K562 (cell line): Measurements from ENCODE around the gene PON1. TPM values are rescaled to one million over a fixed set of nuclear protein-coding genes. Genes with fewer than 3 reads are reported as not detected.

ENCODE experiments used
- ATAC-seq: fragments of 200-7000 bp; cut with Tn5 transposase; 3 replicates; pipeline ENCODE4 v1.9.1; 2020; ENCODE audit warnings: moderate library complexity
- BruUV-seq: library from RNA; stranded (reverse); fragments of 400-500 nt; replicated peaks from 2 replicates; lab custom pipeline; 2021; lab: Mats Ljungman, UMichigan
- CTCF ChIA-PET: fragments of 300-600 bp; formaldehyde crosslinking; extraction: SDS; loops from one replicate; lab custom pipeline; 2021; ENCODE audit warnings: low intra/inter-chr PET ratio; lab: Yijun Ruan, JAX
- POLR2A ChIA-PET: fragments of 300-600, 350-650 bp; sonication (Branson Sonifier 250); formaldehyde crosslinking; extraction: SDS; loops from one replicate; lab custom pipeline; 2021; ENCODE audit warnings: antibody characterized with exemption, inconsistent platforms; lab: Yijun Ruan, JAX
- DNase-seq, 4 experiments: peaks; one replicate each; pipeline versions ENCODE4 v3.0.0 to v3.0.0-alpha.2; 2011 to 2018; ENCODE audit warnings: low spot score in 3 of 4, mixed read lengths in 3 of 4; ENCODE audit errors: extremely low read depth in 1 of 4
- FAIRE-seq: peaks from 2 replicates; lab custom pipeline; 2011; peaks lifted over from hg19 to GRCh38; lab: Jason Lieb, UNC
- H2AFZ ChIP-seq: 2 replicates; pipeline ENCODE4 v1.6.0; 2011; ENCODE audit warnings: low read depth, low read length, control low read depth, inconsistent platforms
- H3K27ac ChIP-seq: fragments of 200-600 bp; 3 replicates; pipeline ENCODE4 v1.8.0; 2011; ENCODE audit warnings: low read depth, mild to moderate bottlenecking, control low read depth, inconsistent platforms, low read length, moderate library complexity, mixed read lengths; ENCODE audit errors: extremely low read depth
- H3K27me3 ChIP-seq, 2 experiments: fragments of 300-600 bp in 1 of 2; 2 replicates in 1 of 2; 3 replicates in 1 of 2; pipeline versions ENCODE4 v1.6.0 to v1.8.0; 2011; ENCODE audit warnings: inconsistent platforms in 2 of 2, low read length in 2 of 2, mild to moderate bottlenecking in 1 of 2, mixed read lengths in 1 of 2, moderate library complexity in 1 of 2; ENCODE audit not compliant: control insufficient read depth in 2 of 2, insufficient read depth in 2 of 2
- H3K36me3 ChIP-seq: fragments of 300-600 bp; 3 replicates; pipeline ENCODE4 v1.8.0; 2011; ENCODE audit warnings: mild to moderate bottlenecking, low read length, inconsistent platforms; ENCODE audit not compliant: control insufficient read depth, insufficient read depth
- H3K4me1 ChIP-seq, 2 experiments: fragments of 200-600 bp in 1 of 2; replicated peaks in 1 of 2; 2 replicates in 1 of 2; 3 replicates in 1 of 2; pipeline versions ENCODE4 v1.5.1 to v1.8.0; 2011; ENCODE audit warnings: inconsistent platforms in 2 of 2, low read length in 2 of 2, mild to moderate bottlenecking in 1 of 2, mixed read lengths in 1 of 2, moderate library complexity in 1 of 2; ENCODE audit not compliant: control insufficient read depth in 2 of 2, insufficient read depth in 2 of 2
- H3K4me2 ChIP-seq: 2 replicates; pipeline ENCODE4 v1.6.1; 2011; ENCODE audit warnings: low read length, control low read depth, inconsistent platforms, mixed read lengths; ENCODE audit not compliant: insufficient read depth
- H3K4me3 ChIP-seq: fragments of 200-600 bp; sonication (generic), shearing (Covaris generic); 2 replicates; pipeline ENCODE4 v1.5.1; 2016; ENCODE audit warnings: control low read depth, inconsistent platforms
- H3K79me2 ChIP-seq: fragments of 200-600 bp; 3 replicates; pipeline ENCODE4 v1.8.0; 2011; ENCODE audit warnings: low read length, inconsistent platforms; ENCODE audit not compliant: control insufficient read depth, insufficient read depth
- H3K9ac ChIP-seq, 2 experiments: 2 replicates each; pipeline versions ENCODE4 v1.6.0 to v1.6.1; 2011; ENCODE audit warnings: low read depth in 2 of 2, low read length in 2 of 2, control low read depth in 1 of 2, inconsistent platforms in 1 of 2, mild to moderate bottlenecking in 1 of 2, mixed read lengths in 1 of 2; ENCODE audit not compliant: insufficient read depth in 1 of 2
- H3K9me1 ChIP-seq: one replicate; pipeline ENCODE4 v1.6.0; 2011; ENCODE audit warnings: inconsistent platforms, mild to moderate bottlenecking, low read length, moderate library complexity; ENCODE audit not compliant: control insufficient read depth, insufficient read depth
- H3K9me3 ChIP-seq: replicated peaks from 2 replicates; pipeline ENCODE4 v1.5.1; 2011; ENCODE audit warnings: low read depth, low read length, inconsistent platforms; ENCODE audit not compliant: control insufficient read depth, insufficient read depth
- H4K20me1 ChIP-seq: replicated peaks from 2 replicates; pipeline ENCODE4 v1.6.1; 2011; ENCODE audit warnings: low read length, inconsistent platforms, mixed read lengths; ENCODE audit not compliant: control insufficient read depth, insufficient read depth
- DIDO1 ChIP-seq: fragments of 450-650 bp; IDR thresholded peaks from 2 replicates; pipeline ENCODE4 v1.6.1; 2016; ENCODE audit warnings: low read depth, missing biosample characterization, missing genetic modification characterization
- HNRNPUL1 ChIP-seq: fragments of 200-400 bp; formaldehyde crosslinking; IDR thresholded peaks from 2 replicates; pipeline ENCODE4 v1.6.1; 2017; ENCODE audit warnings: low read length
- HSF4 ChIP-seq: fragments of 250-450 bp; sonication (Bioruptor Pico); IDR thresholded peaks from 2 replicates; pipeline ENCODE4 v2.1.2; 2022; ENCODE audit warnings: mild to moderate bottlenecking, moderate library complexity, borderline replicate concordance
- MTA1 ChIP-seq: fragments of 450-650 bp; IDR thresholded peaks from 2 replicates; pipeline ENCODE4 v1.6.1; 2017; ENCODE audit warnings: borderline replicate concordance
- NR4A1 ChIP-seq, 2 experiments: fragments of 250-450 bp in 1 of 2; fragments of 450-650 bp in 1 of 2; sonication (Bioruptor Pico) in 1 of 2; IDR thresholded peaks; 2 replicates each; pipeline versions ENCODE4 v1.4.0 to v1.6.1; 2016 to 2020; ENCODE audit warnings: mild to moderate bottlenecking in 2 of 2, missing compliant biosample characterization in 1 of 2, missing genetic modification characterization in 1 of 2, moderate library complexity in 1 of 2
- PHTF2 ChIP-seq: fragments of 250-450 bp; sonication (Bioruptor Pico); IDR thresholded peaks from 2 replicates; pipeline ENCODE4 v1.5.0; 2021; ENCODE audit warnings: mild to moderate bottlenecking
- PTRF ChIP-seq: fragments of 450-650 bp; IDR thresholded peaks from 2 replicates; pipeline ENCODE4 v1.6.1; 2016; ENCODE audit warnings: mild to moderate bottlenecking, missing genetic modification characterization, missing compliant biosample characterization
- ZFP30 ChIP-seq: fragments of 250-450 bp; sonication (Bioruptor Pico); IDR thresholded peaks from 2 replicates; pipeline ENCODE4 v1.8.0; 2022; ENCODE audit warnings: moderate library complexity, mild to moderate bottlenecking, inconsistent platforms, borderline replicate concordance
- ZNF197 ChIP-seq: fragments of 200-800 bp; sonication (Bioruptor generic); IDR thresholded peaks from 2 replicates; pipeline ENCODE4 v1.6.1; 2016; ENCODE audit warnings: low read depth, missing genetic modification characterization, missing compliant biosample characterization
- ZNF507 ChIP-seq: conservative IDR thresholded peaks from 2 replicates; pipeline ENCODE4 v1.6.1; 2017; ENCODE audit warnings: missing genetic modification characterization, missing compliant biosample characterization
- in situ Hi-C: fragments of 300-500 bp; cut with MboI; formaldehyde crosslinking; loops from 4 replicates; pipeline ENCODE4 v1.15.0; 2018; ENCODE audit warnings: inconsistent platforms, mixed read lengths
- intact Hi-C: fragments of 100-400 bp; cut with micrococcal nuclease; formaldehyde crosslinking; loops from 2 replicates; pipeline ENCODE4 v1.14.2; 2022
- polyA plus RNA-seq, 8 experiments: library from polyadenylated mRNA; depleted of rRNA in 4 of 8; stranded (reverse) in 5 of 8; unstranded in 3 of 8; fragments of >200 nt; fragmentation: Nextera tagmentation in 2 of 8; fragmentation: Illumina TruSeq in 1 of 8; extraction: Ambion mirVana in 2 of 8; extraction: Trizol in 1 of 8; gene quantifications; 2 replicates each; pipeline versions ENCODE4 v1.2.1 to v1.2.3, GENCODE V29; 2011 to 2014; ENCODE audit warnings: inconsistent platforms in 1 of 8, missing spikeins in 1 of 8
- total RNA-seq, 7 experiments: library from RNA; depleted of rRNA in 6 of 7; stranded (reverse); fragments of >200 nt in 6 of 7; fragmentation: Illumina TruSeq in 2 of 7; extraction: Trizol in 2 of 7; gene quantifications; 2 replicates each; pipeline versions ENCODE4 v1.2.1 to v1.2.3, GENCODE V29; 2011 to 2021; ENCODE audit warnings: low replicate concordance in 1 of 7
- TF ChIP-seq, protein P1 (sequence below): fragments of 450-650 bp; IDR thresholded peaks from 2 replicates; pipeline ENCODE4 v1.6.1; 2017; ENCODE audit warnings: antibody characterized with exemption, mild to moderate bottlenecking

Gene PON1
- total and polyA plus RNA-seq, 9 of the 15 experiments (the other 6 are each of a cell fraction or from before 2014, with no cell fraction given): not detected

GRCh38 chr7:95295397-95295796 is 28.9 kb downstream of the PON1 start:
- no TSS peak for BruUV-seq
- Histone ChIP-seq H3K79me2 (no peaks in the 10 kb centered on the region), H3K36me3 (no peaks in the 10 kb centered on the region), H2AFZ (no peak overlapping the region), H3K9ac (no peak overlapping the region), H3K4me2 (no peak overlapping the region), H3K4me1 (no peaks in the 10 kb centered on the region), H4K20me1 (no peaks in the 10 kb centered on the region), H3K27ac (no peak overlapping the region), H3K9me1 (no peaks in the 10 kb centered on the region), H3K4me3 (no peak overlapping the region), H3K27me3 (no peaks in the 10 kb centered on the region), H3K9me3 (no peaks in the 10 kb centered on the region)
- DNase-seq (no peak), FAIRE-seq (no peak), ATAC-seq (no peak)
- intact Hi-C loops (no loop called here), in situ Hi-C loops (no loop called here)
- ChIA-PET CTCF (no interaction called here), POLR2A (no interaction called here)
- no peak for TF ChIP-seq NR4A1 (CRISPR knock-in tag; IDR thresholded peaks at IDR 0.05)
- no peak for TF ChIP-seq NR4A1 (tag; IDR thresholded peaks at IDR 0.05)
- TF ChIP-seq ZNF197: no peak
- no peak for TF ChIP-seq DIDO1 (tag)
- no peak for TF ChIP-seq HNRNPUL1
- TF ChIP-seq, protein P1, sequence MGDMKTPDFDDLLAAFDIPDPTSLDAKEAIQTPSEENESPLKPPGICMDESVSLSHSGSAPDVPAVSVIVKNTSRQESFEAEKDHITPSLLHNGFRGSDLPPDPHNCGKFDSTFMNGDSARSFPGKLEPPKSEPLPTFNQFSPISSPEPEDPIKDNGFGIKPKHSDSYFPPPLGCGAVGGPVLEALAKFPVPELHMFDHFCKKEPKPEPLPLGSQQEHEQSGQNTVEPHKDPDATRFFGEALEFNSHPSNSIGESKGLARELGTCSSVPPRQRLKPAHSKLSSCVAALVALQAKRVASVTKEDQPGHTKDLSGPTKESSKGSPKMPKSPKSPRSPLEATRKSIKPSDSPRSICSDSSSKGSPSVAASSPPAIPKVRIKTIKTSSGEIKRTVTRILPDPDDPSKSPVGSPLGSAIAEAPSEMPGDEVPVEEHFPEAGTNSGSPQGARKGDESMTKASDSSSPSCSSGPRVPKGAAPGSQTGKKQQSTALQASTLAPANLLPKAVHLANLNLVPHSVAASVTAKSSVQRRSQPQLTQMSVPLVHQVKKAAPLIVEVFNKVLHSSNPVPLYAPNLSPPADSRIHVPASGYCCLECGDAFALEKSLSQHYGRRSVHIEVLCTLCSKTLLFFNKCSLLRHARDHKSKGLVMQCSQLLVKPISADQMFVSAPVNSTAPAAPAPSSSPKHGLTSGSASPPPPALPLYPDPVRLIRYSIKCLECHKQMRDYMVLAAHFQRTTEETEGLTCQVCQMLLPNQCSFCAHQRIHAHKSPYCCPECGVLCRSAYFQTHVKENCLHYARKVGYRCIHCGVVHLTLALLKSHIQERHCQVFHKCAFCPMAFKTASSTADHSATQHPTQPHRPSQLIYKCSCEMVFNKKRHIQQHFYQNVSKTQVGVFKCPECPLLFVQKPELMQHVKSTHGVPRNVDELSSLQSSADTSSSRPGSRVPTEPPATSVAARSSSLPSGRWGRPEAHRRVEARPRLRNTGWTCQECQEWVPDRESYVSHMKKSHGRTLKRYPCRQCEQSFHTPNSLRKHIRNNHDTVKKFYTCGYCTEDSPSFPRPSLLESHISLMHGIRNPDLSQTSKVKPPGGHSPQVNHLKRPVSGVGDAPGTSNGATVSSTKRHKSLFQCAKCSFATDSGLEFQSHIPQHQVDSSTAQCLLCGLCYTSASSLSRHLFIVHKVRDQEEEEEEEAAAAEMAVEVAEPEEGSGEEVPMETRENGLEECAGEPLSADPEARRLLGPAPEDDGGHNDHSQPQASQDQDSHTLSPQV: no peak
- TF ChIP-seq ZNF507: no peak
- TF ChIP-seq PTRF (tag): no peak
- no peak for TF ChIP-seq MTA1
- TF ChIP-seq HSF4 (CRISPR knock-in tag): no peak
- TF ChIP-seq ZFP30 (CRISPR knock-in tag): no peak
- no peak for TF ChIP-seq PHTF2 (CRISPR knock-in tag)
